Measurements from ENCODE around the gene TSHZ1.

GRCh38 chr18:75170916-75171315 is 39.7 kb upstream of the TSHZ1 start:
- TF ChIP-seq CTCF (conservative IDR thresholded peaks at IDR 0.05; ENCODE audit: low read length) (no peak), EZH2phosphoT487 (IDR thresholded peaks at IDR 0.05; ENCODE audit: borderline replicate concordance) (no peak)
